ENCODE results near the gene TNS3. TPM values are rescaled to one million over a fixed set of nuclear protein-coding genes. Genes with fewer than 3 reads are reported as not detected.

TNS3 gene
- total RNA-seq, 1 experiment from 2014 or later: 61.7 TPM

DNA sequence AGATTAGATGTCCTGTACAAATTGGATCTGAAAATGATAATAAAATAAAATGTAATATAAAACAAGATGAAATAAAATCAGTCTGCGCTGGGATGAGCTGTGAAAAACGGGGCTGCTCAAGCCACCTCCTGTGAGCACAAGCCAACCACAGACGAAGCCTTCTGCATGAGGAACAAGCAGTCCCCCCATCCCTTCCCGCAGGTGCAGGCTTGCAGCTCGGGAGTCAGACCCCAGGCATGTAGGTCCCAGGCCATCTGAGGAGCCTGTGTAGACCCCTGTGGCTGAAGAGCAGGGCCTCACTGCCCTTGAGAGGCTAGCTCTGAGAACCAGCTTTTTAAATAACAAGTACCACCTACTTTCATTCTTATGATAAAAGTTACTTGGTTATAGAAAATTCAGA, 123.4 kb downstream of the TNS3 start:
- in situ Hi-C loops (cut with HindIII; ENCODE audit: low pct_unique_long_range_greater_than_20kb, low sequenced_read_pairs): no loop called here
- no peak for DNase-seq (ENCODE audit: low read depth, low spot score)

DNA sequence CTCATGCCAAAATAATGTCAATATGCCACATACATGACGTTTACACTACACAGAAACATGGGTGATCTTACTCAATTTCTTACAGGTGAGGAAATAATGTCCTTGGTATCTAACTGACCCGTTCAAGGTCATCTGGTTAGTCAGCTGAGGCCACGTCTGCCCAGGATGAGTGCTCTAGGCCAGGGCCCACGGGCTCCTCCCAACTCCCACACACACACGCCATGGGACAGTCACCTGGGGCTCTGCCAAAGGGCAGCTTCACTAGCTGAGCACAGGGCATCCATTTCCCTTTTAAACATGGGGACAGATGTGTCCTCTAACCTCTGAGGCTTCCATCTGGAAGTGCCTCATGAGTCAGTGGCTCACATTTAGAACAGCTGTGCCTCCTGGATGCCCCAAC, 123.9 kb downstream of the TNS3 start:
- DNase-seq (ENCODE audit: low read depth, low spot score): peak; percentile 19
- in situ Hi-C loops (cut with HindIII; ENCODE audit: low pct_unique_long_range_greater_than_20kb, low sequenced_read_pairs): no loop called here

DNA sequence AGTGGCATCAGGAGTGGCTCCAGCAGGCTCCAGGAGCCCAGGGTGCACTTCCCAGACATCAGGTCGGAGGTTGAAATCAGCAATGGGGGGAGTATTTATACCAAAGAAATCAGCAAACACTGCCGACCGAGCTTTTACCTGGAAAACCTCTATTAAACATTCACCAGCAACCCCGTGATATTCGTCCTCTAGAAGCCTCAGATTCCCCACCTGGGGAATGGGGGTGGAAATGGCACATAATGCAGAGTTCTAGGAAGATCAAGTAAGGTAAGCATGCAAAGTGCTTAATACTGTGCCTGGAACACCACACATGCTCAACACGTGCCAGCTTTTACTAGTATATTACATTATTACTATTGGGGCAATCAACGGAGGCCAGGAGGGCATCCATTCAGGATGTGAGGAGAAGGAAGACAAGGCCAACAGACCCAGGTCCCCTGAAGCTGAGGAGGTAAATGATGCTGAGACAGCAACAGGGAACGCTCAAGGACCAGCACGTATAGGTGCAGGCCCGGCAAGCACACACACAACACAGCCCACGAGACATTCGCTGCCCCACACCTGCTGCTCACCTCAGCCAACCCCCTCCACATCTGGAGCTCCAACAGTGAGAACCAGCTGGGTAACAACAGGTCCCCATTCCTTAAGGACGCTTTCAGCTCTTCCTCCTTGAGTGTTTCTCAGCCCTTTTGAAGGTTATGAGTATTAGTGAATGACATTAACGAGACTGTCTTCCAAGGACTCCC, 125.5 kb downstream of the TNS3 start:
- no peak for DNase-seq (ENCODE audit: low read depth, low spot score)
- in situ Hi-C loops (cut with HindIII; ENCODE audit: low pct_unique_long_range_greater_than_20kb, low sequenced_read_pairs): no loop called here

DNA sequence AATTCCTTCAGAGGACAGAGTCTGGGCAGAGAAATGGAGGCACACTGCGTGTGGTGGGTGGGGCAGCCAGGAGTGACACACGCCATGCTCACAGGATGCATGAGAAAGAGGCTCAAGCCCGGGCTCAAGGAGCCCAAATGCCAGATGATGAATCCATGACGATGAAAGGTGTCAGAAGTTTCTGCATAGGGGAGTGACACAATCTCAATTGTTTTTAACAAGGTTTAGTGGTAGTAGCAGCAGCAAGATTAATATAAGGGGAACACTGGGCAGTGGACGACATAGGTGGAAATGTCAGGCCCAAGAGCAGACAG, 126.1 kb downstream of the TNS3 start:
- DNase-seq (ENCODE audit: low read depth, low spot score): no peak
- in situ Hi-C loops (cut with HindIII; ENCODE audit: low pct_unique_long_range_greater_than_20kb, low sequenced_read_pairs): no loop called here

DNA sequence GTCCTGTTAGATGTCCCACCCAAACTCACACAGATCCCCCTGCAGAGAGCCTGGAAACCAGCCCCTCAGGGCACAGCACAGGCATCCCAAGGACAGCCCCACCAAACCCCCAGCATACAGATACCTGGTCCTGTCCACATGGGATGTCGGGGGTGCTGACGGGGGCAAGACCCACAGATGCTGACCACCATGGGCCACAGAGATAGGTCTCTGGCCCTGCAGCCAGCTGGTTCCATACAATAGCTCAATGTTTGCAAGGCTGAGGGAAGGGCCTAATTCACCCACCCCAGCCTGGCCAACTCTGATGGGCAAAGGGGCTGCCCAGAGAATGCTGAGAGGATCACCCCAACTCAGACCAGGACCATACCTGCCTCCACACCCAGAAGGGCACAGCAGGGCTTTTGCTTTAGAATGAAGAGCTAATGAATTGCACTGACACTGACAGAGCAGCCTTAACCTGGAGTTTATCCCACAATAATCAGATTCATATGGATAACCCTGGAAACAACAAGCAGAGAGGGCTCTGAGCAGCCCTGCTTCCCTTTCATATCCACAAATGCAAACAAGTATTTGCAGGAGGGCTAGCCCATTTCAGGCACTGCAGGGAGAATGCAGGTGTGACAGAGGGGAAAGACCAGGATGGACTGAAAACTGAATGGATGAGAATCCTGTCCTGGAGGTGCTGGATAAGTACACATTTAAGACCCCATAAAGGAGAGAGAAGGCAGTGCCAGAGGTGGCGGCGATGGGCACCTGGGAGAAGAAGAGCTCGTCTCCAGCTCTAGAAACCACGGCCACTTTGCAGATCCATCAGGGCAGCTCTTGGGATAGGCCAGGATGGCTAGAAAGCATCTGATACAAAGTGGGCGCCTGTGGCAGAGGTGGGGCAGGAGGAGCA, 126.7 kb downstream of the TNS3 start:
- no peak for DNase-seq (ENCODE audit: low read depth, low spot score)
- in situ Hi-C loops (cut with HindIII; ENCODE audit: low pct_unique_long_range_greater_than_20kb, low sequenced_read_pairs): no loop called here

DNA sequence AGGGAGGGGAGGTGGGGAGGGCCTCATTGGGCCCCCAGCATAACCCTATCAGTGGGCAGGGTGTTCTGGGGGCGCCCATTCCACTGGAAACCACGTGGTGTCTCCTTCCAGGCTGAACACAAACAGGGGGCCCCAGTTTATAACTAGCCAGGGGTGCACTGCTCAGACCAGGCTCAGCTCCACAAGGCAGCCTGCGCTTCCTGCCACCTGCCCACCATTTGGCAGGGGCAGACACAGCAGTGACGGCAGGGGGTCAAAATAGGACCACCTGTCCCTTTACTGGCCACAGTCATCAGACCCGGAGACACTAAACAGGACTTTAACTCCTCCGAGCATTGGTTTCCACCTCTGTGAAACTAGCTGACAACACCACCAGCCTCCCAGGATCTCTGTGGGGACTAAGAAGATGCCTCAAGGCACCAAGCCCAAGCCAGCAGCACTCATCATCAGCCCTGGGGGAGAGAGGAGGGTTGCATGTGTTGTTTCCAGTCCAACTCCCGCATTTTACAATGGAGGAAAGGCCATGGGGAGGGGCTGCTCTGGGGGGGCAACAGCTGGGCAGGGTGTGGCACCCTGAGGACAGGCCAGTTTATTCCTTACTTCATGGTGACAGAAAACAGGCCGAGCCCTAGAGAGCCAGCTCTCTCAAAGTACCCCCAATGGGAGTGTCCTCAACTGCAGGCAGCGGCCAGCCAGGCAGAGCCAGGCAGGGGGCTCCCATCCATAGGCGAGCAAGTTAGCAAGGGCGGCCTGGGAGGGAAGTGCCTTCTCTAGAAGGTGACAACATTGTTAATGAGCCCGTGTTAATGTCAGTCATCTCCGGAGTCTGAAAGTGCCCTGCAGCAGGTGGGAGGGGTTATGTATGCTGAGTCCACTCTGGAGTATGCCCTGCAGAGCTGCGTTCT, 127.6 kb downstream of the TNS3 start:
- in situ Hi-C loops (cut with HindIII; ENCODE audit: low pct_unique_long_range_greater_than_20kb, low sequenced_read_pairs): no loop called here
- DNase-seq (ENCODE audit: low read depth, low spot score): no peak

DNA sequence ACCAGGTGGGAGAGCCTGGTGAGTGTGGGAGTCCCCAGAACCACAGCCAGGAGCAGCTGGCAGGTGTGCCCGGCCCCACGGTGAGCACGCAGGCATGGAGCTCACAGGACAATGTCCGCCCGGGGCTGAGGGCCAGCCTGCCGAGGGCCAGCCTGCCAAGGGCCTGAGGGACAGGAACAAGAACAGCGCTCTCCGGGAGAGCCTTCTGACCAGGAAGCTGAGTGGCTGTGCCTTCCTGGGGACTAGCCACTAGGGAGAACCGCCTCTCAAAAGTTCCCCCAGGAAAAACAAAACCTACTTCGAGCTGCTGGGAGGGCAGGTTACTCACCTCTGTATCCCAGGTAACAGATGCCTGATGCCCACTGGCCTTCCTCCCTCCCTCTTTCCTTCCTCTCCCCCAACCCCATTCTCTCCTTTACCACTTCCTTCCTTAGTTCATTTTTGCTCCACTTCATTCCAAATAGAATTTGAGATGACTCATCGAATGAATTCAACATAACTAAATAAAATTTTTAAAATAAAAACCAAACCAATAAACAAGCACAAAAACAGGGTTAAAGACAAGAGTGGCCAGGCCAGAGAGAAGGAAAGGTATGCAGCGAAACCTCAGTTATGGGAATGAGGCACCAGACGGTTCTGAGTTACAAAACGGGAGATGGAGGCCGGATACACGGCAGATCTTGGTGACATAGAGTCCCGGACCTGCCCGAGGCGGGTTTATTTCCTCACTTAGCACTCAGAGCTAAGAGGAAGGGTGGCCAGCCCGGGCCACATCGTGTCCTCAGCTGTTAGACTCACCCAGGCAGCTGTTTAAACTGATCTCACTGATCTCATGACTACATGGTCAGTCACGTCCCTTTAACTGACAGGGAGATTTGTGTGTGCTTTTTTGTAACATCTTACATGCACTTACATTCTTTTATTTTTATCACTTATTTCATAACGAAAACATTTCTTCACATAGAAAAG, 128.5 kb downstream of the TNS3 start:
- in situ Hi-C loops (cut with HindIII; ENCODE audit: low pct_unique_long_range_greater_than_20kb, low sequenced_read_pairs): no loop called here
- DNase-seq (ENCODE audit: low read depth, low spot score): no peak

DNA sequence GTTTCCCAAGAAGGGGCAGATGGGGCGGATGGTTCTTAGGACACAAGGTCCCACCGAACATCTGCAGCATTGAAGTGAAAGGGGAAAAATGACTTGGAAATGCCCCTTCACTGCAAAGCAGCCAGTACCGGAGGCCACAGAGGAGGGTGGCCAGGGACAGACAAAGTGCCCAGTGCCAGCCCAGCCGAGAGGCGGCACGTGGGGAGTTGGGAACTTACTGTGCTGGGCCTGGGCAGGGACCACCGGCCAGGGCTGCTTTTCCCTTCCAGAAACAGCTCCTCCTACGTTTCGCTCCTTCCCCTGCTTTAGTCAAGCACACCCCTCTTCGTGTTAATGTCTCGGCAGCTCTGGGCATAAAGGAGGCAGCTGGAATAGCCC, 129.2 kb downstream of the TNS3 start:
- no peak for DNase-seq (ENCODE audit: low read depth, low spot score)
- in situ Hi-C loops (cut with HindIII; ENCODE audit: low pct_unique_long_range_greater_than_20kb, low sequenced_read_pairs): no loop called here

DNA sequence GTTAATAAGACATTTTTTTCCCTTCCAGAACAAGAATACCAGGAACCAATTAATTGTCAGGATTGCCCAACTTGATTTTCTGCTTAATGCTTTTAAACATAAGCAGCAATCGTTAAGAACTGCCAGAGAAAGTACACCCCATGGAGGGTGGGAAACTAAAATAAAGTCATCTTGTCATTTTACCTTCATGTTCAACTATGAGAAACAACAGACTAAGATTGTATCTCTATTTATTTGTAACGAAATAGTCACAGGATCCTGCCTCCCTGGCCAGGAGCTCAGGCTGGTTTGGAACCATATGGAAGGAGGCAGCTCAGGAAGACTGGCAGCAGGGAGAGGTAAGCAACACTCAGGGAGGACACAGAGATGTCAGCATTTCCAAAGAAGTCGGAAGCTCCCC, 129.6 kb downstream of the TNS3 start:
- in situ Hi-C loops (cut with HindIII; ENCODE audit: low pct_unique_long_range_greater_than_20kb, low sequenced_read_pairs): no loop called here
- no peak for DNase-seq (ENCODE audit: low read depth, low spot score)

DNA sequence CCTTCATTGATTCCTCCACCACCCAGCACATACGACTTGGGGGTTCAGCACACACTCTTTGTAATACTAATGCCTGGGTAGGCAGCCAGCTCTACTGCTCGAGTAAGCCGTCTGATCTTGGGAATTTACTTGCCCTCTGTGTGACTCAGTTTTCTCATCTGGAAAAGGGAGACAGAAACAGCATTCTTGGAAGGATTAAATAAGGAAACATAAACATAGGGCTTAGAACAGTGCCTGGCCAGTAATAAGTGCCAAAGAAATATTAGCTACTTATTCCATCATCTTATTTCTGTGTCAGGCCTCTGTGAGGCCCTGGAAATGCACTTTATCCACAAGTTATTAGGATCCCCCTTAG, 130.1 kb downstream of the TNS3 start:
- no peak for DNase-seq (ENCODE audit: low read depth, low spot score)
- in situ Hi-C loops (cut with HindIII; ENCODE audit: low pct_unique_long_range_greater_than_20kb, low sequenced_read_pairs): no loop called here

DNA sequence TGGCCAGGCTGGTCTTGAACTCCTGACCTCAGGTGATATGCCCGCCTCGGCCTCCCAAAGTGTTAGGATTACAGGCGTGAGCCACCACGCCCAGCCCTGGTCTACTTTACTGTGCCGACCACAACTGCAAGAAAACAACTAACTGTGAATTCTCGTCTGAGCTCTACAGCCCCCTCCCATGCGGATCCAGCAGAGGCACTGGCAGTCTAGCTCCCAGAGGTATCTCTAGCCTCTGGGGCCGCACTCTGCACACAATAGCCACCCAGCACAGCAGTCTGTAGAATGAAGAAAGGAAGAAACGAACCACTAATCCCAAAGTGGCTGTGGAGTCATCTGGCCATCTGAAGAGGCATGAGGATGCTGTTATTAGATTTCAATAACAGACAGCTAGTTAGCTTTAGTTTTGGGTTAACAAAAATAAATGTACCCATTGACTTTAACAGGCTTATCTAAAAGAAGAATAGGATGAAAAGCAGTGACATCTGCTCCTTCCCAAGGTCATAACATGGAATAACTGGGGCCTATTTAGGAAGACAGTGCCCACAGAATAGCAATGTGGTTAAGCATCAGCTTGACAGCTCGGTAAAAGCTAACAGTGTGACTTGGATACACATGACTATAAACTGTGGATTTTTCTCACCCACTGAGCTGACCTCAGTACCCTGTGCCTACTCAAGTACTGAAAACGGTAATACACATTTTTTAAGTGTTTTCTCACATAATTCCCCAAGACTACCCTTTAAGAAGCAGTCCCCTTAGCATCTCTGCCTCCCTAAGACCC, 131.9 kb downstream of the TNS3 start:
- DNase-seq (ENCODE audit: low read depth, low spot score): peak; percentile 33

DNA sequence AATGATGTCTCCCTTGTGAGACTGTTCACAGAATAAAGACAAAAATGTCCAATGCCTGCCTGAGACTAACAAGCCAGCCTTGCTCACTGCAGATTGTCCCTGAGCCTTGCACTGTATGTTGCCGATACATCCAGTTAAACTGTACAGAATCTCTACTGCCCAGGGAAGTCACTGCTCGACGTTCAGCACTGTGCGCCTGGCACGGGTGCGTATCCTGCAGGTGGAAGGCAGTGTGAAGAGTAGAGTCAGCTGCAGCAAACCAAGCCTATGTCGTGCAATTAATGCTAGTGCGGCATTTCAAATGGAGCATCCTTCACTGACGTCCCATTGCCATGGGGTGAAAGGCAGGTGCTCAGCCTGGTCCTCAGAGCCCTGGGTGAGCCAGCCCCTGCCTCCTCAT, 132.9 kb downstream of the TNS3 start:
- in situ Hi-C loops (cut with HindIII; ENCODE audit: low pct_unique_long_range_greater_than_20kb, low sequenced_read_pairs): no loop called here
- DNase-seq (ENCODE audit: low read depth, low spot score): no peak

More for the DNA sequence above, 131.9 kb downstream of the TNS3 start:
- in situ Hi-C loops (cut with HindIII; ENCODE audit: low pct_unique_long_range_greater_than_20kb, low sequenced_read_pairs): no loop called here

DNA sequence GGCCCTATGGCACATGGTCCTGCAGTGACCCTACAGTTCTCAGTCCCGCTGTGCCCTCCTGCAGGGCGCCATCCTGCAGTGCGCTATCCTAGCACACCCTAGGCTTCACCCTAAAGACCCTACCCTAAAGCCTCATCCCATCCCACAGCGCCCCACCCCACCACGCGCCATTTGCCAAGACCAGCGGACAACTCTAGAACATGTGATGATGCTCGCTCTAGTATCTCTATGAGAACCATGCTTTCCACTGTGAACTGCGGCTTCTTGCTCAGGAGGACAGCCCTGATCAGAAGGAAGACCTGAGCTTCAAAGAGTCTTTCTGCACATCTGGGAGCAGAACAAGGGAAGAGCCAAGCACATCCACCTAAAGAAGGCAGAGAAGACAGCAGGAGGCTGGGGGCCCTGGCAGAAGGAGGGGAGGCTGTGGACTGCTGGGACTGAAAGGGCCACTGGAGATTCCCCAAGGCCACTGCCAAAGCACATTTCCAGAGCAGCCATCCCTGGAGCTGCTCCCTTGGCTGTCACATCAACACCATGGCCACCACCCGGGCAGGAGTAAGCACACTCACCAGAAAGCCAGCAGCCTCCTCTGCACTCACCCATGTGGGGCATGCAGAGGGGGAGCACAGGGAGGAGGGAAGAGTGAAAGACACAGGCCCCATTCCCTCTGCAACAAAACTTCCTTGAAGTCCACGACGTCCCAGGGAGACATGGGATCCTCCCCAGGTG, 134.1 kb downstream of the TNS3 start:
- no peak for DNase-seq (ENCODE audit: low read depth, low spot score)
- in situ Hi-C loops (cut with HindIII; ENCODE audit: low pct_unique_long_range_greater_than_20kb, low sequenced_read_pairs): no loop called here

DNA sequence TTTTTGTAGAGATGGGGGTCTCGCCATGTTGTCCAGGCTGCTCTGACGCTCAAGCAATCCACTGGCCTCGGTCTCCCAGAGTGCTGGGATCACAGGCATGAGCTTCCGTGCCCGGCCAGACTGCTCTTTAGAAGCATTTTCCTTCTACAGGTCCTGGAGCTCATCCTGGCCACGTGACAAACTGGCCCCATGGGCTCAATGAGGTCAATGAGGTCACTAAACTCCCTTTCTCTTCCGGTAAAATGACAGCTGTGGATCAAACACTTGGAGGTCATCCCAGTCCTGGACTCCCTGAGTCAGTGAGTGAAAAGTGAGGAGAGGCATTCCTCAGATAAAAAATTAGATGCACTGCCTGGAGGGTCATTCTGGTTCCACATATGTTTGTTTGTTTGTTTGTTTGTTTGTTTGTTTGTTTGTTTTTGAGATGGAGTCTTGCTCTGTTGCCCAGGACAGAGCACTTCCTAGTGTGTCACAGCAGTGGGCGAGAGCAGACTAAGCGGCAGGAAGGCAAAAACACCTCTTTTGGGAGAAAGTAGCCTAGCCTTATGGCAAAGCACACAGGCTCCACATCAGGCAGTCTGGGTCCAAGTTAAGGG, 134.9 kb downstream of the TNS3 start:
- in situ Hi-C loops (cut with HindIII; ENCODE audit: low pct_unique_long_range_greater_than_20kb, low sequenced_read_pairs): no loop called here
- DNase-seq (ENCODE audit: low read depth, low spot score): no peak

DNA sequence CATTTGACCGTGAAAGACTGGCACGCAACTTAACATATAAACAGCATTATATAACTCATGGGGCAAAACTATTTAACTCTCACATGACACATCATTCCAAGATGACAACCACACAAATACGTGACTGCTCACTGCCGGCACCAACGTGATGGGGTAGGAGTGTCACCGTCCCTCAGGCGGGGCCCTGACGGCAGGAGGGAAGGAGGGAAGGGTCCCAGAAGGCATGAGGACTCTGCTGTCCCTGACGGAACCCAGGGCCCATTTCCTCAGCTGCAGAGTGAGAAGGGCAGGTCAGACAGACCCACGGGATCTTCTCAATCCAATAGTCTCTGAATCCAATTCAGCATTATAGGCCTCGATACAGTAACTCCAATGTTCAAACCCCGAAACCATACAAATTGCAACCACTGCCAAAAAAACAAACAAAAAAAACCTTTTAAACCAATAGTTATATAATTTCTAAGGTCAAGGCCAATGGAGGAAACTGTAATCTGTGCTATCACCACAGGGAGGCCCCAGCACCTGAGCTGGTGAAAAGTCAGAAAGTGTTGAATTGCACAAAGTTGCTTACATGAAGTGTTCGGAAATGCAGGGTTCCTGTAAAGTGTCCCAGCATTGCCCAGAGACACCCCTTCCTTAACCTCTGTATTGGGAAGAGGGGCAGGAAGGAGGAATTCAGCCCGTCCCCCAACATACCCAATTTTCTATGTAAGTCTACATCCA, 137.4 kb downstream of the TNS3 start:
- DNase-seq (ENCODE audit: low read depth, low spot score): peak; percentile 71

More for the DNA sequence above, 137.4 kb downstream of the TNS3 start:
- in situ Hi-C loops (cut with HindIII; ENCODE audit: low pct_unique_long_range_greater_than_20kb, low sequenced_read_pairs): no loop called here

Data from SK-MEL-5 (cell line).